Left lung (tissue), 10 donors: ENCODE results near the gene PHRF1. TPM values are rescaled to one million over a fixed set of nuclear protein-coding genes. Genes with fewer than 3 reads are reported as not detected.

Experiments used
- ATAC-seq: fragments of 200-7000 bp; cut with Tn5 transposase; one replicate; pipeline ENCODE4 v1.9.1; 2020; ENCODE audit warnings: moderate library complexity
- DNase-seq, 4 donors: peaks; one replicate each; pipeline ENCODE4 v3.0.0-alpha.2; 2013 to 2020
- H3K27ac ChIP-seq, 2 donors: fragments of 200-600 bp; sonication (generic) in 1 of 2; one replicate each; pipeline versions ENCODE4 v1.5.0 to v1.8.0; 2020 to 2021
- H3K27me3 ChIP-seq, 2 donors: fragments of 200-600 bp; sonication (generic) in 1 of 2; one replicate each; pipeline versions ENCODE4 v1.5.0 to v1.8.0; 2020 to 2021
- H3K36me3 ChIP-seq, 2 donors: fragments of 200-600 bp; sonication (generic) in 1 of 2; one replicate each; pipeline versions ENCODE4 v1.5.0 to v1.8.0; 2020 to 2021
- H3K4me1 ChIP-seq, 2 donors: fragments of 200-600 bp; one replicate each; pipeline ENCODE4 v1.8.0; 2021
- H3K4me3 ChIP-seq, 2 donors: fragments of 200-600 bp; sonication (generic) in 1 of 2; one replicate each; pipeline versions ENCODE4 v1.5.0 to v1.8.0; 2020 to 2021; ENCODE audit warnings: mild to moderate bottlenecking in 1 of 2
- H3K9me3 ChIP-seq, 2 donors: fragments of 200-600 bp; sonication (generic) in 1 of 2; one replicate each; pipeline versions ENCODE4 v1.5.0 to v1.8.0; 2020 to 2021
- CTCF ChIP-seq, 2 donors: fragments of 200-600 bp; sonication (generic) in 1 of 2; IDR thresholded peaks; one replicate each; pipeline versions ENCODE4 v1.5.0 to v1.8.0; 2021; ENCODE audit warnings: antibody characterized with exemption in 2 of 2
- intact Hi-C, 2 donors: fragments of 100-400 bp; cut with DNase I; formaldehyde crosslinking; loops; one replicate each; pipeline versions ENCODE4 v1.11.2 to v1.14.2; 2022
- polyA plus RNA-seq, 6 donors: library from polyadenylated mRNA; unstranded; fragments of 120-200 nt; gene quantifications; one replicate each; pipeline ENCODE4 v1.2.1, GENCODE V29; 2013; ENCODE audit not compliant: insufficient read length in 6 of 6
- total RNA-seq, 2 donors: library from RNA; stranded (reverse); fragmentation: NEBNext Ultra II Directional; extraction: Animal tissue kit (Norgen Biotek cat#: 25700); gene quantifications; one replicate each; pipeline ENCODE4 v1.2.1, GENCODE V29; 2021
- donor health status: DM: no; HTN: yes; CAD: no.
- donor health status: DM: no; HTN: no; CAD: no.

PHRF1 gene
- total and polyA plus RNA-seq, 8 donors, result 18.6 to 32.7 (median 23.8) TPM

DNA sequence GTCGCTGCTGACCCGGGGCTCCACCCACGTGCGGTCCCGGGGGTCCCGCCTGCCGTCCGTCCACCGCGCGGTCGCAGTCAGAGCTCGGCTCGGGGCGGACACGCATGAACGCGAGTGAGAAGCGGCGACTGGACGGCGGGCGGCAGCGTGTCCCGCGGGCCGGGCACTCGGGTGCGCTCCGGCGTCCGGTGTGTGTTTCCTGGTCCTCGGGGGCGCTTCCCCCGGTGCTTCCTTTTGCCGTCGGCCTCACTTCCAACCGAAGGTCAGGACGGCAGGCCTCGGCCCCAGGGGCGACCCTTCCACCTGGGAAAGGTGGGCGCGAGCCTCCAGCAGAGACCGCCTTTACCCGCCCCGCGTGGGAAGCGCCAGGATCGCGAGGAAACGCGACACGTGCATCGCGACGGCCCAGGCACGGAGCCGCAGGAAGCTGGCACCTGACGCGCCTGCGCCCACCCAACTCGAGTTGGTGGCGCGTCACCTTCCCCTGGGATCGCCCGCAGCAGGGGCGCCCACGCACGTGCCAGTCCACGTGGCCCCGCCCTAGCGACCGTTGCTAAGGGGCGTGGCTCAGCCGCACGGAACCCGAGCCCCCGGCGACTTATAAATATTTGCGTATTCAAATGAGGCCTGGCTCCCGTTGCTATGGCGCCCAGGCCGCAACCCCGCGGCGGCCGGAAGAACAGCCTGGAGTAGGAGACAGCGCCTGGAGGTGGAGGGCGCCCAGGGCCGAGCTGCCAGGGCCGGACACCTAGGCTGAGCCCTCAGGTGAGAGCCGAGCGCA, 39.2 kb upstream of the PHRF1 start, which contains the start of gene LRRC56:
Gene LRRC56 (plus strand): TSS at position 687 of the 781 bp plus-strand sequence. CDS start 3,158 bp downstream, outside the sequence.
- DNase-seq (peak in 3 of 4 donors; percentile 86 to 92 (median 89)), ATAC-seq (peak; percentile 62)
- intact Hi-C loops, result no loop called here
- Histone ChIP-seq H3K4me1 (peaks cover 14 to 46% of the 10 kb centered on the region in 2 donors), H3K27ac (peak within 1 kb of the TSS; percentile 74 to 86), H3K9me3 (no peaks in the 10 kb centered on the region), H3K36me3 (peaks cover 0 to 17% of the 10 kb centered on the region in 2 donors), H3K27me3 (peaks cover 0 to 29% of the 10 kb centered on the region in 2 donors), H3K4me3 (peak within 1 kb of the TSS; percentile 12 to 88)
- no peak for TF ChIP-seq CTCF (IDR thresholded peaks at IDR 0.05)

GRCh38 chr11:537622-538430, 38.4 kb upstream of the PHRF1 start:
- Histone ChIP-seq H3K4me3 (peak overlapping the region; percentile 12 to 88), H3K27me3 (peaks cover 0 to 29% of the 10 kb centered on the region in 2 donors), H3K4me1 (peaks cover 14 to 46% of the 10 kb centered on the region in 2 donors), H3K36me3 (peaks cover 0 to 9% of the 10 kb centered on the region in 2 donors), H3K9me3 (no peaks in the 10 kb centered on the region), H3K27ac (peak overlapping the region in 1 of 2 donors; percentile 86)
- DNase-seq (peak in 1 of 4 donors; percentile 30), ATAC-seq (no peak)
- TF ChIP-seq CTCF (IDR thresholded peaks at IDR 0.05), result no peak
- intact Hi-C loops, result no loop called here

DNA sequence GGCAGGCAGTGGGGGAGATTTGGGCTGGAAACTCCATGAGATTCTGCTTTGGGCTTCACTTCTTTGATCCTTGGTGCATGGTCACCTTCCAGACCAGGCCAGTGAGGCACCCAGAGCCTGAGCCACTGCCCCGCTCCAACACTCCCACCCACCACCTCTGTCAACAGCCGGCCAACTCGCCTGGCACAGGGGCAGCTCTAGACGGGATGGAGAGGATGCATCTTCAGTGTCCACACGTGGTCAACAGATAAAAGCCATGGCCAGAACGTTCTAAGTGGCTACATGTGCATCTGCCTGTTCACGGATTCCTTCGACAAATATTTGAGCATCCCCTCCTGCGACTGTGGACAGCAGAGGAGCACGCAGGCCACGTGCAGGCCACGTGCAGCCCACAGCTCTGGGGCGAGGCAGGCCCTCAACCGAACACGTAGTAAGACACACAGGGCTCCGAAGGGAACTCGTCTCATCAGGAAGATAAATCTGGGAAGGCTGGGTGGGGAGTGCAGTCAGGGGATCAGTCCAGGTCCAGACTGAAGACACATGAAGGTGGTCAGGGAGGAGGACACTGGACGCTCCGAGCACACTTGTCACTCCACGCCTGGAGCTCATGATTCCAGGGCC, 37.7 kb upstream of the PHRF1 start:
- H3K27ac ChIP-seq, result no peak overlapping the region
- H3K4me3 ChIP-seq, result no peak overlapping the region
- peaks cover 0 to 29% of the 10 kb centered on the region in 2 donors for H3K27me3 ChIP-seq
- ATAC-seq (no peak), DNase-seq (no peak)
- intact Hi-C loops, result no loop called here
- TF ChIP-seq CTCF (IDR thresholded peaks at IDR 0.05), result no peak
- H3K4me1 ChIP-seq, result peaks cover 14 to 41% of the 10 kb centered on the region in 2 donors
- no peaks in the 10 kb centered on the region for H3K9me3 ChIP-seq
- H3K36me3 ChIP-seq, result peaks cover 0 to 2% of the 10 kb centered on the region in 2 donors

- Histone ChIP-seq H3K9me3 (no peaks in the 10 kb centered on the region), H3K27me3 (peaks cover 0 to 29% of the 10 kb centered on the region in 2 donors), H3K4me1 (peaks cover 14 to 27% of the 10 kb centered on the region in 2 donors), H3K4me3 (no peak overlapping the region), H3K27ac (no peak overlapping the region), H3K36me3 (no peaks in the 10 kb centered on the region)
- ATAC-seq (no peak), DNase-seq (no peak)
- intact Hi-C loops, result no loop called here
- no peak for TF ChIP-seq CTCF (IDR thresholded peaks at IDR 0.05)
Measured at GRCh38 chr11:539971-540481, 36.2 kb upstream of the PHRF1 start.
